Mononuclear cell (primary cell): ENCODE results near the gene FTMT. TPM values are rescaled to one million over a fixed set of nuclear protein-coding genes. Genes with fewer than 3 reads are reported as not detected.
"Not testable (repeated sequence)": the region's sequence is repeated elsewhere in the genome, so short reads cannot be mapped to it uniquely, and the experiment has no call there.

Experiments
- H3K27me3 ChIP-seq: 2 replicates; pipeline ENCODE4 v1.6.0; 2011; ENCODE audit warnings: low read length, control low read depth; ENCODE audit not compliant: insufficient read depth
- H3K4me1 ChIP-seq: 2 replicates; pipeline ENCODE4 v1.5.1; 2011; ENCODE audit warnings: mild to moderate bottlenecking, low read length, control low read depth; ENCODE audit not compliant: insufficient read depth
- H3K4me3 ChIP-seq: 2 replicates; pipeline ENCODE4 v1.5.1; 2011; ENCODE audit warnings: mild to moderate bottlenecking, low read length, moderate library complexity
- H3K9me3 ChIP-seq: 2 replicates; pipeline ENCODE4 v1.5.1; 2011; ENCODE audit warnings: low read depth, mild to moderate bottlenecking, control low read depth, low read length
- total RNA-seq: library from RNA; depleted of rRNA; stranded (reverse); fragments of >200 nt; gene quantifications from one replicate; pipeline ENCODE4 v1.2.3, GENCODE V29; 2012

The FTMT gene
- not detected for total RNA-seq

- Histone ChIP-seq H3K4me1 (no peaks in the 10 kb centered on the region), H3K4me3 (no peak within 1 kb of the TSS), H3K27me3 (no peaks in the 10 kb centered on the region), H3K9me3 (no peaks in the 10 kb centered on the region)
Observed at GRCh38 chr5:121851643-121852574, at the start of gene FTMT. Gene FTMT, plus strand, starts transcription at chr5:121851882. Its CDS starts 82 bp downstream, at chr5:121851964.

GRCh38 chr5:121805251-121805650 lies 46.4 kb upstream of the FTMT start:
- H3K4me3 ChIP-seq, H3K27me3 ChIP-seq, H3K4me1 ChIP-seq, H3K9me3 ChIP-seq: not testable (repeated sequence)

- H3K4me3 ChIP-seq = no peak overlapping the region
- no peaks in the 10 kb centered on the region for H3K27me3 ChIP-seq
- no peaks in the 10 kb centered on the region for H3K4me1 ChIP-seq
- H3K9me3 ChIP-seq = no peaks in the 10 kb centered on the region
Observed at GRCh38 chr5:121805911-121806310, 45.8 kb upstream of the FTMT start.

GRCh38 chr5:121816164-121816563 lies 35.5 kb upstream of the FTMT start:
- H3K4me3 ChIP-seq = no peak overlapping the region

GRCh38 chr5:121819682-121820261 lies 31.9 kb upstream of the FTMT start:
- H3K4me3 ChIP-seq = no peak overlapping the region
- H3K27me3 ChIP-seq = no peaks in the 10 kb centered on the region
- no peaks in the 10 kb centered on the region for H3K9me3 ChIP-seq
- H3K4me1 ChIP-seq = no peaks in the 10 kb centered on the region

More at GRCh38 chr5:121816164-121816563, 35.5 kb upstream of the FTMT start:
- no peaks in the 10 kb centered on the region for H3K9me3 ChIP-seq
- no peaks in the 10 kb centered on the region for H3K27me3 ChIP-seq
- H3K4me1 ChIP-seq = no peaks in the 10 kb centered on the region

GRCh38 chr5:121833617-121834016 lies 18.1 kb upstream of the FTMT start:
- Histone ChIP-seq H3K9me3 (no peaks in the 10 kb centered on the region), H3K27me3 (no peaks in the 10 kb centered on the region), H3K4me3 (no peak overlapping the region), H3K4me1 (no peaks in the 10 kb centered on the region)

GRCh38 chr5:121834021-121834420 lies 17.7 kb upstream of the FTMT start:
- no peaks in the 10 kb centered on the region for H3K9me3 ChIP-seq
- no peak overlapping the region for H3K4me3 ChIP-seq
- no peaks in the 10 kb centered on the region for H3K4me1 ChIP-seq
- no peaks in the 10 kb centered on the region for H3K27me3 ChIP-seq

- Histone ChIP-seq H3K27me3 (no peaks in the 10 kb centered on the region), H3K9me3 (no peaks in the 10 kb centered on the region), H3K4me1 (no peaks in the 10 kb centered on the region), H3K4me3 (no peak overlapping the region)
Observed at GRCh38 chr5:121841892-121842291, 9.8 kb upstream of the FTMT start.

GRCh38 chr5:121850272-121850671 lies 1.4 kb upstream of the FTMT start:
- Histone ChIP-seq H3K27me3 (no peaks in the 10 kb centered on the region), H3K4me1 (no peaks in the 10 kb centered on the region), H3K9me3 (no peaks in the 10 kb centered on the region), H3K4me3 (no peak overlapping the region)

GRCh38 chr5:121853850-121854249 lies 2.2 kb downstream of the FTMT start:
- Histone ChIP-seq H3K9me3 (no peaks in the 10 kb centered on the region), H3K4me3 (no peak overlapping the region), H3K4me1 (no peaks in the 10 kb centered on the region), H3K27me3 (no peaks in the 10 kb centered on the region)

- Histone ChIP-seq H3K27me3 (no peaks in the 10 kb centered on the region), H3K4me3 (no peak overlapping the region), H3K4me1 (no peaks in the 10 kb centered on the region), H3K9me3 (no peaks in the 10 kb centered on the region)
Observed at GRCh38 chr5:121862801-121863200, 11.1 kb downstream of the FTMT start.

- Histone ChIP-seq H3K4me1 (no peaks in the 10 kb centered on the region), H3K27me3 (no peaks in the 10 kb centered on the region), H3K4me3 (no peak overlapping the region), H3K9me3 (no peaks in the 10 kb centered on the region)
Observed at GRCh38 chr5:121863753-121864285, 12.1 kb downstream of the FTMT start.

GRCh38 chr5:121867403-121867802 lies 15.7 kb downstream of the FTMT start:
- Histone ChIP-seq H3K4me3 (no peak overlapping the region), H3K4me1 (no peaks in the 10 kb centered on the region), H3K9me3 (no peaks in the 10 kb centered on the region), H3K27me3 (no peaks in the 10 kb centered on the region)

- no peaks in the 10 kb centered on the region for H3K27me3 ChIP-seq
- H3K4me1 ChIP-seq = no peaks in the 10 kb centered on the region
- H3K4me3 ChIP-seq = no peak overlapping the region
- no peaks in the 10 kb centered on the region for H3K9me3 ChIP-seq
Observed at GRCh38 chr5:121870489-121870888, 18.8 kb downstream of the FTMT start.

- Histone ChIP-seq H3K27me3 (no peaks in the 10 kb centered on the region), H3K4me1 (no peaks in the 10 kb centered on the region), H3K4me3 (no peak overlapping the region), H3K9me3 (no peaks in the 10 kb centered on the region)
Observed at GRCh38 chr5:121872856-121873255, 21.2 kb downstream of the FTMT start.
